Neuronal stem cell (in vitro differentiated cells): ENCODE measurements around the gene CAPN12.

Experiments
- DNase-seq: peaks from one replicate; pipeline ENCODE4 v3.0.0-alpha.2; 2013; ENCODE audit warnings: low spot score
- H2AFZ ChIP-seq: one replicate; pipeline ENCODE4 v1.6.1; 2013; ENCODE audit warnings: mild to moderate bottlenecking, low read length, inconsistent platforms
- H2AK5ac ChIP-seq: 2 replicates; pipeline ENCODE4 v1.6.1; 2013; ENCODE audit warnings: low read depth, mild to moderate bottlenecking, inconsistent platforms, low read length, moderate library complexity, mixed read lengths
- H2BK120ac ChIP-seq: 2 replicates; pipeline ENCODE4 v1.6.1; 2013; ENCODE audit warnings: low read depth, mild to moderate bottlenecking, inconsistent platforms, low read length, moderate library complexity, mixed read lengths
- H2BK12ac ChIP-seq: one replicate; pipeline ENCODE4 v1.6.1; 2013; ENCODE audit warnings: low read length, inconsistent platforms
- H2BK15ac ChIP-seq: 2 replicates; pipeline ENCODE4 v1.6.1; 2013; ENCODE audit warnings: mild to moderate bottlenecking, low read length, inconsistent platforms, mixed read lengths
- H2BK5ac ChIP-seq: one replicate; pipeline ENCODE4 v1.6.1; 2013; ENCODE audit warnings: inconsistent platforms, mild to moderate bottlenecking, low read length, moderate library complexity
- H3K14ac ChIP-seq: one replicate; pipeline ENCODE4 v1.6.1; 2013; ENCODE audit warnings: low read length, inconsistent platforms
- H3K18ac ChIP-seq: 2 replicates; pipeline ENCODE4 v1.6.1; 2013; ENCODE audit warnings: low read length, inconsistent platforms
- H3K23ac ChIP-seq: 2 replicates; pipeline ENCODE4 v1.6.1; 2013; ENCODE audit warnings: low read depth, mild to moderate bottlenecking, mixed read lengths, low read length, inconsistent platforms; ENCODE audit not compliant: poor library complexity
- H3K27ac ChIP-seq: replicated peaks from 3 replicates; pipeline ENCODE4 v1.5.1; 2013; ENCODE audit warnings: low read length, inconsistent platforms
- H3K27me3 ChIP-seq, 3 experiments: 2 replicates each; pipeline ENCODE4 v1.6.1; 2013; ENCODE audit warnings: low read length in 3 of 3, mild to moderate bottlenecking in 2 of 3, inconsistent platforms in 1 of 3, low read depth in 1 of 3, mixed read lengths in 1 of 3, moderate library complexity in 1 of 3; ENCODE audit not compliant: control insufficient read depth in 3 of 3, insufficient read depth in 3 of 3
- H3K36me3 ChIP-seq, 2 donors: replicated peaks in 1 of 2; 2 replicates each; pipeline ENCODE4 v1.6.1; 2013; ENCODE audit warnings: low read length in 2 of 2; ENCODE audit not compliant: control insufficient read depth in 2 of 2, insufficient read depth in 2 of 2
- H3K4ac ChIP-seq: 2 replicates; pipeline ENCODE4 v1.6.1; 2013; ENCODE audit warnings: inconsistent platforms, mild to moderate bottlenecking, low read length, moderate library complexity
- H3K4me1 ChIP-seq, 2 donors: 1 replicate in 1 of 2; 2 replicates in 1 of 2; pipeline ENCODE4 v1.6.1; 2013; ENCODE audit warnings: low read length in 2 of 2, low read depth in 1 of 2; ENCODE audit not compliant: control insufficient read depth in 2 of 2, insufficient read depth in 1 of 2
- H3K4me2 ChIP-seq: one replicate; pipeline ENCODE4 v1.6.1; 2013; ENCODE audit warnings: mild to moderate bottlenecking, low read length, inconsistent platforms; ENCODE audit not compliant: insufficient read depth, poor library complexity, severe bottlenecking
- H3K4me3 ChIP-seq, 2 donors: 2 replicates each; pipeline ENCODE4 v1.5.1; 2013; ENCODE audit warnings: low read length in 2 of 2, mild to moderate bottlenecking in 2 of 2, inconsistent platforms in 1 of 2, moderate library complexity in 1 of 2
- H3K79me1 ChIP-seq: one replicate; pipeline ENCODE4 v1.6.1; 2013; ENCODE audit warnings: low read depth, mild to moderate bottlenecking, inconsistent platforms, low read length, moderate library complexity
- H3K9ac ChIP-seq: one replicate; pipeline ENCODE4 v1.6.1; 2013; ENCODE audit warnings: mild to moderate bottlenecking, low read depth, low read length, inconsistent platforms; ENCODE audit not compliant: poor library complexity
- H3K9me3 ChIP-seq, 2 donors: replicated peaks in 1 of 2; 2 replicates each; pipeline versions ENCODE3 to v1.6.1; 2013; ENCODE audit warnings: low read length in 2 of 2, mild to moderate bottlenecking in 2 of 2, inconsistent platforms in 1 of 2, low read depth in 1 of 2, mixed read lengths in 1 of 2, moderate library complexity in 1 of 2; ENCODE audit not compliant: control insufficient read depth in 2 of 2, insufficient read depth in 1 of 2
- H4K8ac ChIP-seq: one replicate; pipeline ENCODE4 v1.6.1; 2013; ENCODE audit warnings: low read depth, mild to moderate bottlenecking, inconsistent platforms, low read length, moderate library complexity
- H4K91ac ChIP-seq: one replicate; pipeline ENCODE4 v1.6.1; 2013; ENCODE audit warnings: low read length, low read depth, mild to moderate bottlenecking, inconsistent platforms; ENCODE audit not compliant: poor library complexity
- WGBS, 2 donors: extraction: QIAGEN DNeasy Blood & Tissue Kit; methylation state at CpG; one replicate each; pipeline ENCODE4 v1.1.7; 2013; ENCODE audit warnings: missing lambda C conversion rate in 2 of 2, mixed read lengths in 1 of 2; ENCODE audit not compliant: insufficient read length in 2 of 2, insufficient replicate concordance in 1 of 2; ENCODE audit errors: extremely low coverage in 2 of 2; 5-methylcytosine and 5-hydroxymethylcytosine counted together

CAPN12 gene

DNA sequence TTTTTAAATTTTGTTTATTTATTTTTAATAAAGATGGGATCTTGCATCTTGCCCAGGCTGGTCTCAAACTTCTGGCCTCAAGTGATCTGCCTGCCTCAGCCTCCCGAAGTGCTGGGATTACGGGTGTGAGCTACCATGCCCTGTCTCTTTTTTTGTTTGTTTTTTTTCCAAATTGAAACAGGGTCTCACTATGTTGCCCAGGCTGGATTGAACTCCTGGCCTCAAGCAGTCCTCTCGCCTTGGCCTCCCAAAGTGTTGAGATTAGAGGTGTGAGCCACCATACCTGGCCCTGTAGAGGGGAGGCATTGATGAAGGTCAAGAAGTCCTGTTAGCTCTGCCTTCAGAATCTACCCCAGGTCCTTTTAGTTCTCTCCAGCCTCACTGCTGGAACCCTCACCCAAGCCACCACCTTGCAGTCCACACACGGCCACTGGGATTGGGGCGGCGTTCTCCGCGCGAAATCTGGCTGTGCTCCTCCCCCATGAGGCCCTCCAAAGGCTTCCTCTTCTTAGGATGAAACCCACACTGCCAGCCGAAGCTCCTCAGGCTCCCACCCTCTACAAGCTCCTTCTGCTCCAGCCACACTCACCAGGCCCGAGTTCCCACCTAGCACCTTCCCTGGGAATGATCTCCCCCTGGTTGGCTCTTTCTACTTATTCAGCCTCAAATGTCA, 61.9 kb downstream of the CAPN12 start:
- Histone ChIP-seq H4K91ac (no peak overlapping the region), H3K79me1 (peaks cover 24% of the 10 kb centered on the region), H4K8ac (no peak overlapping the region), H3K4me1 (peaks cover 19 to 40% of the 10 kb centered on the region in 2 donors), H3K4me3 (no peak overlapping the region), H3K9ac (no peak overlapping the region), H3K9me3 (peaks cover 2 to 9% of the 10 kb centered on the region in 2 donors), H2BK15ac (no peak overlapping the region), H3K27ac (no peak overlapping the region), H2AK5ac (no peak overlapping the region), H2BK5ac (no peak overlapping the region), H3K23ac (no peak overlapping the region), H3K27me3 (no peaks in the 10 kb centered on the region), H2AFZ (no peak overlapping the region), H3K14ac (no peak overlapping the region), H3K36me3 (peaks cover 12 to 54% of the 10 kb centered on the region in 2 donors), H3K4ac (no peak overlapping the region), H2BK120ac (no peak overlapping the region), H3K18ac (no peak overlapping the region), H2BK12ac (no peak overlapping the region), H3K4me2 (no peak overlapping the region)
- no peak for DNase-seq
- WGBS, 2 donors, result no CpG with 5 or more reads among the region's 11 CpGs
